Activated T-helper 2 cell treated with anti-CD3 and anti-CD28 coated beads, Interferon-gamma antibody, Interleukin-2, Interleukin-4, amounts not matched to agents 10 μg/mL and 5 μg/mL and 100 μg/mL, durations not matched to agents 14 hours and 24 hours and 36 hours (primary cell): ENCODE measurements around the gene ADGRA1. TPM values are rescaled to one million over a fixed set of nuclear protein-coding genes. Genes with fewer than 3 reads are reported as not detected.

Source experiments
- DNase-seq: peaks from one replicate; pipeline ENCODE4 v3.0.0; 2021; ENCODE audit warnings: low spot score
- H3K27ac Mint-ChIP-seq: one replicate; pipeline ENCODE4 v1.8.0; 2021; ENCODE audit warnings: mixed read lengths
- H3K27me3 Mint-ChIP-seq: one replicate; pipeline ENCODE4 v1.8.0; 2021; ENCODE audit warnings: low read depth, mixed read lengths
- H3K36me3 Mint-ChIP-seq: one replicate; pipeline ENCODE4 v1.8.0; 2021; ENCODE audit warnings: low read depth, mixed read lengths
- H3K4me1 Mint-ChIP-seq: one replicate; pipeline ENCODE4 v1.8.0; 2021; ENCODE audit warnings: low read depth, mixed read lengths
- H3K4me3 Mint-ChIP-seq: one replicate; pipeline ENCODE4 v1.8.0; 2021; ENCODE audit warnings: low read depth, mild to moderate bottlenecking, moderate library complexity, mixed read lengths
- H3K9me3 Mint-ChIP-seq: one replicate; pipeline ENCODE4 v1.8.0; 2021; ENCODE audit warnings: mixed read lengths
- intact Hi-C: fragments of 100-400 bp; cut with micrococcal nuclease; formaldehyde crosslinking; loops from one replicate; pipeline ENCODE4 v1.15.1; 2023
- total RNA-seq: library from RNA; stranded (reverse); gene quantifications from 2 replicates; pipeline ENCODE4 v1.2.3, GENCODE V29; 2022

Gene ADGRA1
- total RNA-seq, 1 donor from 2014 or later = not detected

DNA sequence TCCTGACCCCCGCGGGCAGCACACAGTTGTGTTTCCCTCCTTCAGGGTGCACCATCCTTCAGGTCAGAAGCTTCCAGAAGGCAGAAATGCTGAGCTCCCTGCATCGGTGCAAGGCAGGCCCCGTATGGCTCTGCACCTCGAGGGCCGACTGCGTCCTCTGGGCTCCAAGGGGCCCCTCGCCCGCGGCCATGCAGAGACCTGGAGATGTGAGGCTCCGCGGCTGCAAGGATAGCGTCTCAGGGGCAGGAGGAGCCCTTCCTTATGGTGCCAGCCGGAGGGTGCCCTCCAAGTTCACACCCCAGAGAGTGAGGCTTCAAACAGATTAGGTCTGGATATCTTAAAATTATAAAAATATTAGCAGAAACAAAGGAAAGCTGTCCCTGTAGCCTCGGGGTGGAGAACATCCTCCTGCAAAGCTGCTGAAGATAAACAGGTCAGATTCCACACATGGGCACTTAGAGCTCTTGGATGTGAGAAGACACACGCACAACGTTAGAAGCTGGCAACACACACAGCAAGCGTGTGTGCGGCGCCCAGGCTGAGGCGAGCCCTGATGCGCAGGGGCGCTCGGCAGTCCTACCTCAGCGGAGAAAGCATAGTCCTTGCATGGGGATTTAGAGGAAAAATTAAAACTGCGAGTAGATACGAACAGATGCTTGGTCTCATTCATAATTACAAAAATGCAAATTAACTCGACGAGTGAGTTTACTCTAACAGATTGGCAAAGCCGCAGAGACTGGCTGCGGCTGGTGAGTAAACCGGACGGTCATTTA, 92.7 kb downstream of the ADGRA1 start:
- Mint-ChIP-seq H3K27ac (no peak overlapping the region), H3K9me3 (peaks cover 23% of the 10 kb centered on the region), H3K36me3 (no peaks in the 10 kb centered on the region), H3K27me3 (no peaks in the 10 kb centered on the region), H3K4me3 (no peak overlapping the region), H3K4me1 (no peaks in the 10 kb centered on the region)
- intact Hi-C loops = no loop called here
- DNase-seq = no peak

DNA sequence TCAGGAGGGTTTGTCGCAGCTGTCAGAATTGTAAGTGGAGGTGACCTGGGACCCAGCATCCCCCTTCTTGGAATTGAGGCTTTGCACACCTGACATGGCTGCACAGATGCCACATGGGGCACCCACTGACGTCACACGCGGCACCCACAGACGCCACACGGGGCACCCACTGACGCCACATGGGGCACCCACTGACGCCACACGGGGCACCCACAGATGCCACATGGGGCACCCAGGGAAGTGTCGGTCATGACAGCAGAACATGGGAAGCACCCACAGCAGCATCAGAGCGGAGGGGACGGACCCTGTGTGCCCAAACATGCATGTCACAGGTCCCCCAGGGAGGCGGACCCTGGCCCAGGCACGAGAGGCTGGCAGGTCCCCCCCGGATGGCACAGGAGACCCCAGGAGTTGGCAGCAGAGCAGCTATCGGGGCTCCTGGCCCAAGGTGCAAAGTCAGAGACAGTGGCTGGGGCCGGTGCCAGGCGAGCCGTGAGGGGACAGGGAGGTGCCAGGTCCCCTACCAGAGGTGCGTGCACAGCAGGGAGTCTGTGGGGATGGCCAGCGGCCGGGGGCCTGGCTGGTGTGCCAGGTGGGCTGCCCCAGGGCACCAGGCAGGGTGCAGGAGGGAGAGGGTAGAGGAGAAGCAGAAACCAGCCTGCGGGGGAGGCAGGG, 93.4 kb downstream of the ADGRA1 start:
- H3K27ac Mint-ChIP-seq = no peak overlapping the region
- no peak overlapping the region for H3K4me3 Mint-ChIP-seq
- intact Hi-C loops = no loop called here
- no peaks in the 10 kb centered on the region for H3K27me3 Mint-ChIP-seq
- DNase-seq = no peak
- no peaks in the 10 kb centered on the region for H3K36me3 Mint-ChIP-seq
- no peaks in the 10 kb centered on the region for H3K4me1 Mint-ChIP-seq
- peaks cover 21% of the 10 kb centered on the region for H3K9me3 Mint-ChIP-seq

Other genes starting within 250 kb of the ADGRA1 start
- not detected in 2 replicates for gene CFAP46, start 145.4 kb upstream of the ADGRA1 start, total RNA-seq
- gene KNDC1, start 72.3 kb downstream of the ADGRA1 start, total RNA-seq = 0.39 and 0.51 TPM in 2 replicates
- gene UTF1, start 142.3 kb downstream of the ADGRA1 start, total RNA-seq = 0.16 and 0.28 TPM in 2 replicates
- gene VENTX, start 149.9 kb downstream of the ADGRA1 start, total RNA-seq = 0.07 TPM in 1 of 2 replicates, not detected in the other
- 214 and 220 TPM in 2 replicates for gene ADAM8, start 188.9 kb downstream of the ADGRA1 start, total RNA-seq
- 60.4 and 64.7 TPM in 2 replicates for gene TUBGCP2, start 220.9 kb downstream of the ADGRA1 start, total RNA-seq
- gene ZNF511, start 221.0 kb downstream of the ADGRA1 start, total RNA-seq = 88.4 and 89.7 TPM in 2 replicates
- gene CALY, start 249.0 kb downstream of the ADGRA1 start, total RNA-seq = not detected in 2 replicates